ENCODE data around the gene ATP11A.

- TF ChIP-seq EZH2 (IDR thresholded peaks at IDR 0.05; ENCODE audit: insufficient read depth, poor library complexity, severe bottlenecking) = no peak
- TF ChIP-seq EZH2phosphoT487 (IDR thresholded peaks at IDR 0.05; ENCODE audit: insufficient read depth, low read depth) = no peak
Observed at GRCh38 chr13:112843392-112844111, 153.7 kb downstream of the ATP11A start.
